Measurements from ENCODE around the gene ANTXRL. TPM values are rescaled to one million over a fixed set of nuclear protein-coding genes. Genes with fewer than 3 reads are reported as not detected.
"Not testable (repeated sequence)": the region's sequence is repeated elsewhere in the genome, so short reads cannot be mapped to it uniquely, and the experiment has no call there.

The ANTXRL gene
- total and polyA plus RNA-seq, 10 donors: 0.03 to 1.1 (median 0.42) TPM; not detected in 3

- TF ChIP-seq CTCF (IDR thresholded peaks at IDR 0.05 in 8 of 11, conservative IDR thresholded peaks at IDR 0.05 in 3 of 11) (no peak), POLR2AphosphoS5 (IDR thresholded peaks at IDR 0.05) (no peak), POLR2A (IDR thresholded peaks at IDR 0.05) (no peak)
- peak; percentile 53 for DNase-seq
- no peaks in the 10 kb centered on the region for H3K27me3 ChIP-seq (replicated peaks in 1 of 7)
- H3K27ac ChIP-seq: no peak overlapping the region
- no peaks in the 10 kb centered on the region for H3K36me3 ChIP-seq
- intact Hi-C loops (cut with DNase I; ENCODE audit: low total_unique reads): no loop called here
- H3K9me3 ChIP-seq: no peaks in the 10 kb centered on the region
- peaks cover 0 to 3% (median 0%) of the 10 kb centered on the region in 6 donors for H3K4me1 ChIP-seq
- 84 to 94% (median 91%) methylated on average over 6 to 7 of the region's 7 CpGs for whole genome bisulfite sequencing, 5 donors
- H3K4me3 ChIP-seq: no peak overlapping the region
These were observed 24.7 kb downstream of the ANTXRL start for GRCh38 chr10:46311501-46311951.

- intact Hi-C loops (cut with DNase I; ENCODE audit: low total_unique reads); H3K27me3 ChIP-seq (replicated peaks in 1 of 7); H3K36me3 ChIP-seq; H3K27ac ChIP-seq; H3K4me1 ChIP-seq; H3K4me3 ChIP-seq; H3K9me3 ChIP-seq: not testable (repeated sequence)
- WGBS, 5 donors: 80 to 92% (median 88%) methylated on average over 2 to 9 of the region's 9 CpGs
- peak; percentile 66 for DNase-seq
These were observed 25.2 kb downstream of the ANTXRL start for GRCh38 chr10:46311961-46312431.

- no peaks in the 10 kb centered on the region for H3K36me3 ChIP-seq
- H3K27me3 ChIP-seq (replicated peaks in 1 of 7): no peaks in the 10 kb centered on the region
- 80 to 93% (median 89%) methylated on average over 3 of the region's 3 CpGs for WGBS, 5 donors
- no peak overlapping the region for H3K4me3 ChIP-seq
- no peak for DNase-seq
- no peaks in the 10 kb centered on the region for H3K4me1 ChIP-seq
- no peaks in the 10 kb centered on the region for H3K9me3 ChIP-seq
- no peak overlapping the region for H3K27ac ChIP-seq
- no peak for TF ChIP-seq CTCF (IDR thresholded peaks at IDR 0.05 in 8 of 11, conservative IDR thresholded peaks at IDR 0.05 in 3 of 11)
- TF ChIP-seq POLR2AphosphoS5 (IDR thresholded peaks at IDR 0.05): no peak
- TF ChIP-seq POLR2A (IDR thresholded peaks at IDR 0.05): no peak
- intact Hi-C loops (cut with DNase I; ENCODE audit: low total_unique reads): no loop called here
These were observed 26.2 kb downstream of the ANTXRL start for GRCh38 chr10:46312953-46313352.

- no peaks in the 10 kb centered on the region for H3K4me1 ChIP-seq
- intact Hi-C loops (cut with DNase I; ENCODE audit: low total_unique reads): no loop called here
- H3K36me3 ChIP-seq: no peaks in the 10 kb centered on the region
- WGBS, 5 donors: 80 to 94% (median 86%) methylated on average over 4 to 8 of the region's 8 CpGs
- no peak overlapping the region for H3K4me3 ChIP-seq
- TF ChIP-seq CTCF (IDR thresholded peaks at IDR 0.05 in 8 of 11, conservative IDR thresholded peaks at IDR 0.05 in 3 of 11) (no peak), POLR2AphosphoS5 (IDR thresholded peaks at IDR 0.05) (no peak), POLR2A (IDR thresholded peaks at IDR 0.05) (no peak)
- no peaks in the 10 kb centered on the region for H3K27me3 ChIP-seq (replicated peaks in 1 of 7)
- DNase-seq: peak; percentile 49
- H3K27ac ChIP-seq: no peak overlapping the region
- H3K9me3 ChIP-seq: no peaks in the 10 kb centered on the region
These were observed 27.3 kb downstream of the ANTXRL start for GRCh38 chr10:46314071-46314470.

GRCh38 chr10:46315071-46315860 is 28.5 kb downstream of the ANTXRL start:
- H3K27ac ChIP-seq; H3K4me3 ChIP-seq; H3K4me1 ChIP-seq; H3K36me3 ChIP-seq; H3K9me3 ChIP-seq; intact Hi-C loops (cut with DNase I; ENCODE audit: low total_unique reads); H3K27me3 ChIP-seq (replicated peaks in 1 of 7): not testable (repeated sequence)
- peak; percentile 65 for DNase-seq
- 50 to 75% (median 67%) methylated on average over 5 to 10 of the region's 10 CpGs for whole genome bisulfite sequencing, 5 donors

All from spleen (tissue), 11 donors.